Lower leg skin (tissue), 3 donors: ENCODE results near the gene TKFC.

Source experiments
- POLR2A ChIP-seq, 2 donors: fragments of 450-650 bp; IDR thresholded peaks; one replicate each; pipeline ENCODE4 v1.6.1; 2016 to 2017; ENCODE audit warnings: antibody characterized with exemption in 2 of 2, mild to moderate bottlenecking in 1 of 2, moderate library complexity in 1 of 2
- TF ChIP-seq, protein P1 (sequence below), 3 donors: fragments of 450-650 bp; IDR thresholded peaks; one replicate each; pipeline ENCODE4 v1.5.1; 2016; ENCODE audit warnings: antibody characterized with exemption in 3 of 3, mild to moderate bottlenecking in 3 of 3, moderate library complexity in 2 of 3

DNA sequence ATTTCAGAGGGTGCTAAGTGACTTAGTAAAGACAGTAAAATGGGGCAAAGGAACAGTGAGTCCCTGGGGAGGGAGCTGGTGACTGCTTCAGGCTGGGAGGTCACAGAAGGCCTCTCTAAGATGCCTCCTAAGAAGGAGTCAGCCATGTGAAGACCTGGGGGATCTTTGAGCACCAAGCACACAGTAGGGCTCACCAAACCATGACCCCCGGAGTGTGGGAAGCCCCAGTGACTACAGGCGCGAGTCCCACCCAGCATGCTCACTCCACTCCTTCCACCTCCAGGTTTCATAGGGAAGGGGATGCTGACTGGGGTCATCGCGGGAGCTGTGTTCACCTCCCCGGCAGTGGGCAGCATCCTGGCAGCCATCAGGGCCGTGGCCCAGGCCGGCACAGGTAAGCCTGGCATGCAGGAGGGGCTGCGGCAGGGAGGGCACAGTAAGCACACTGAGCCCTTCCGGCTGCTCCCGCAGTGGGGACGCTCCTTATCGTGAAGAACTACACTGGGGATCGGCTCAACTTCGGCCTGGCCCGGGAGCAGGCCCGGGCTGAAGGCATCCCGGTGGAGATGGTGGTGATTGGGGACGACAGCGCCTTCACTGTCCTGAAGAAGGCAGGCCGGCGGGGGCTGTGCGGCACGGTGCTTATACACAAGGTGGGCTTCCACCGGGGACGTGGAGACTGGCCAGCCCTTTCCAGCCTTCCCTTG, 5.9 kb downstream of the TKFC start:
- TF ChIP-seq, protein P1, sequence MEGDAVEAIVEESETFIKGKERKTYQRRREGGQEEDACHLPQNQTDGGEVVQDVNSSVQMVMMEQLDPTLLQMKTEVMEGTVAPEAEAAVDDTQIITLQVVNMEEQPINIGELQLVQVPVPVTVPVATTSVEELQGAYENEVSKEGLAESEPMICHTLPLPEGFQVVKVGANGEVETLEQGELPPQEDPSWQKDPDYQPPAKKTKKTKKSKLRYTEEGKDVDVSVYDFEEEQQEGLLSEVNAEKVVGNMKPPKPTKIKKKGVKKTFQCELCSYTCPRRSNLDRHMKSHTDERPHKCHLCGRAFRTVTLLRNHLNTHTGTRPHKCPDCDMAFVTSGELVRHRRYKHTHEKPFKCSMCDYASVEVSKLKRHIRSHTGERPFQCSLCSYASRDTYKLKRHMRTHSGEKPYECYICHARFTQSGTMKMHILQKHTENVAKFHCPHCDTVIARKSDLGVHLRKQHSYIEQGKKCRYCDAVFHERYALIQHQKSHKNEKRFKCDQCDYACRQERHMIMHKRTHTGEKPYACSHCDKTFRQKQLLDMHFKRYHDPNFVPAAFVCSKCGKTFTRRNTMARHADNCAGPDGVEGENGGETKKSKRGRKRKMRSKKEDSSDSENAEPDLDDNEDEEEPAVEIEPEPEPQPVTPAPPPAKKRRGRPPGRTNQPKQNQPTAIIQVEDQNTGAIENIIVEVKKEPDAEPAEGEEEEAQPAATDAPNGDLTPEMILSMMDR (IDR thresholded peaks at IDR 0.05), result no peak
- TF ChIP-seq POLR2A (IDR thresholded peaks at IDR 0.05), result no peak
